Lower leg skin (tissue), 3 donors: ENCODE data around the gene KRTAP6-1.

Experiments
- POLR2A ChIP-seq, 2 donors: fragments of 450-650 bp; IDR thresholded peaks; one replicate each; pipeline ENCODE4 v1.6.1; 2016 to 2017; ENCODE audit warnings: antibody characterized with exemption in 2 of 2, mild to moderate bottlenecking in 1 of 2, moderate library complexity in 1 of 2
- TF ChIP-seq, protein P1 (sequence below), 3 donors: fragments of 450-650 bp; IDR thresholded peaks; one replicate each; pipeline ENCODE4 v1.5.1; 2016; ENCODE audit warnings: antibody characterized with exemption in 3 of 3, mild to moderate bottlenecking in 3 of 3, moderate library complexity in 2 of 3

DNA sequence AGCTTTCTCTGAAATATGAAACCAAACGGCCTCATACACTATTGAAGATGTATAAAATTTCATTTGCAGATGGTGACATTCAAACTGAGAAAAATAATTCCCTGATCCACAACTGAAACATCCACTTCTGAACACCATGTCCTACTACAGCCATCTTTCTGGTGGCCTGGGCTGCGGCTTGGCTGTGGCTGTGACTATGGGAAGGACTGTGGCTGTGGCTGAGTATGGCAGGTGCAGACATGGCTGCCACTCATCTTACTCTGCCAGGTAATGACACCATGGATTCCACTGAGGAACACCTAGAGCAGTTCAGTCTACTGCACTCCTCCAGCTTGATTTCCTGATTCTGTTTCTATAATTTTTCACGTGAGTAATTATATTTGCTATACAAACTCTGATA, 6.8 kb upstream of the KRTAP6-1 start, which contains the start of gene KRTAP20-4:
- TF ChIP-seq, protein P1, sequence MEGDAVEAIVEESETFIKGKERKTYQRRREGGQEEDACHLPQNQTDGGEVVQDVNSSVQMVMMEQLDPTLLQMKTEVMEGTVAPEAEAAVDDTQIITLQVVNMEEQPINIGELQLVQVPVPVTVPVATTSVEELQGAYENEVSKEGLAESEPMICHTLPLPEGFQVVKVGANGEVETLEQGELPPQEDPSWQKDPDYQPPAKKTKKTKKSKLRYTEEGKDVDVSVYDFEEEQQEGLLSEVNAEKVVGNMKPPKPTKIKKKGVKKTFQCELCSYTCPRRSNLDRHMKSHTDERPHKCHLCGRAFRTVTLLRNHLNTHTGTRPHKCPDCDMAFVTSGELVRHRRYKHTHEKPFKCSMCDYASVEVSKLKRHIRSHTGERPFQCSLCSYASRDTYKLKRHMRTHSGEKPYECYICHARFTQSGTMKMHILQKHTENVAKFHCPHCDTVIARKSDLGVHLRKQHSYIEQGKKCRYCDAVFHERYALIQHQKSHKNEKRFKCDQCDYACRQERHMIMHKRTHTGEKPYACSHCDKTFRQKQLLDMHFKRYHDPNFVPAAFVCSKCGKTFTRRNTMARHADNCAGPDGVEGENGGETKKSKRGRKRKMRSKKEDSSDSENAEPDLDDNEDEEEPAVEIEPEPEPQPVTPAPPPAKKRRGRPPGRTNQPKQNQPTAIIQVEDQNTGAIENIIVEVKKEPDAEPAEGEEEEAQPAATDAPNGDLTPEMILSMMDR (IDR thresholded peaks at IDR 0.05) = no peak
- no peak for TF ChIP-seq POLR2A (IDR thresholded peaks at IDR 0.05)
